Stomach (tissue), 9 donors: ENCODE results near the gene ZNF821. TPM values are rescaled to one million over a fixed set of nuclear protein-coding genes. Genes with fewer than 3 reads are reported as not detected.
"Not testable (repeated sequence)": the region's sequence is repeated elsewhere in the genome, so short reads cannot be mapped to it uniquely, and the experiment has no call there.

ENCODE experiments used
- DNase-seq, 2 donors: peaks; one replicate each; pipeline versions ENCODE4 v3.0.0 to v3.0.0-alpha.2; 2013 to 2019
- H3K27ac ChIP-seq, 5 donors: fragments of 200-600 bp in 4 of 5; sonication (generic) in 4 of 5; one replicate each; pipeline ENCODE4 v1.5.1; 2013 to 2019; ENCODE audit warnings: mild to moderate bottlenecking in 1 of 5, moderate library complexity in 1 of 5
- H3K27me3 ChIP-seq, 3 donors: fragments of 200-600 bp; sonication (generic); one replicate each; pipeline ENCODE4 v1.5.1; 2017 to 2019; ENCODE audit warnings: mixed run types in 1 of 3
- H3K36me3 ChIP-seq, 4 donors: fragments of 200-600 bp; sonication (generic); 1 replicate in 3 of 4; 2 replicates in 1 of 4; pipeline ENCODE4 v1.5.1; 2016 to 2019
- H3K4me1 ChIP-seq, 4 donors: fragments of 200-600 bp; sonication (generic); one replicate each; pipeline ENCODE4 v1.5.1; 2016 to 2019
- H3K4me3 ChIP-seq, 4 donors: fragments of 200-600 bp; sonication (generic) in 3 of 4; one replicate each; pipeline ENCODE4 v1.5.1; 2016 to 2019; ENCODE audit warnings: mild to moderate bottlenecking in 1 of 4
- H3K9me3 ChIP-seq, 4 donors: fragments of 200-600 bp; sonication (generic); one replicate each; pipeline ENCODE4 v1.5.1; 2016 to 2019
- CTCF ChIP-seq, 7 experiments: fragments of 450-650 bp in 4 of 7; fragments of 200-600 bp in 3 of 7; sonication (generic) in 3 of 7; IDR thresholded peaks; one replicate each; pipeline ENCODE4 v1.5.1; 2016 to 2019; ENCODE audit warnings: antibody characterized with exemption in 7 of 7, control low read depth in 2 of 7, mild to moderate bottlenecking in 1 of 7
- EP300 ChIP-seq: sonication (generic); formaldehyde crosslinking; IDR thresholded peaks from one replicate; pipeline ENCODE4 v1.6.1; 2017; ENCODE audit warnings: antibody characterized with exemption
- POLR2A ChIP-seq, 4 donors: fragments of 450-650 bp; IDR thresholded peaks; one replicate each; pipeline ENCODE4 v1.6.1; 2016; ENCODE audit warnings: antibody characterized with exemption in 4 of 4, control low read depth in 2 of 4, mild to moderate bottlenecking in 1 of 4, moderate library complexity in 1 of 4
- POLR2AphosphoS5 ChIP-seq, 3 donors: sonication (generic); formaldehyde crosslinking; IDR thresholded peaks; one replicate each; pipeline ENCODE4 v1.6.1; 2016; ENCODE audit warnings: antibody characterized with exemption in 3 of 3
- WGBS, 5 donors: extraction: QIAGEN DNeasy Blood & Tissue Kit in 3 of 5; methylation state at CpG; one replicate each; pipeline versions ENCODE4 v1.1.5 to v1.1.7; 2013 to 2018; 5-methylcytosine and 5-hydroxymethylcytosine counted together
- intact Hi-C: fragments of 100-400 bp; cut with DNase I; formaldehyde crosslinking; loops from one replicate; pipeline ENCODE4 v1.15.1; 2023; ENCODE audit warnings: low total_unique reads
- polyA plus RNA-seq, 3 donors: library from polyadenylated mRNA; stranded (reverse); fragments of 200-250 nt; gene quantifications; one replicate each; pipeline ENCODE4 v1.2.3, GENCODE V29; 2013
- total RNA-seq, 5 donors: library from RNA; depleted of rRNA; stranded (reverse); fragments of >200 nt; gene quantifications; one replicate each; pipeline versions ENCODE4 v1.1.0 to v1.2.3, GENCODE V29; 2014 to 2016
- donor health status: healthy with polysubstance abuse.
- donor health status: Bipolar disorder and iron deficiency.
- donor health status: healthy.

ZNF821 gene
- total and polyA plus RNA-seq, 8 donors = 0.45 to 240 (median 5.2) TPM

- Histone ChIP-seq H3K4me1 (peaks cover 21 to 96% (median 57%) of the 10 kb centered on the region in 4 donors), H3K4me3 (no peak overlapping the region), H3K27ac (no peak overlapping the region), H3K27me3 (no peaks in the 10 kb centered on the region), H3K9me3 (no peaks in the 10 kb centered on the region), H3K36me3 (peaks cover 0 to 28% (median 14%) of the 10 kb centered on the region in 4 donors)
- DNase-seq = no peak
- WGBS, 5 donors = 74 to 84% (median 75%) methylated on average over 7 of the region's 7 CpGs
- intact Hi-C loops = no loop called here
- TF ChIP-seq POLR2AphosphoS5 (IDR thresholded peaks at IDR 0.05) (no peak), EP300 (no peak), POLR2A (IDR thresholded peaks at IDR 0.05) (no peak), CTCF (IDR thresholded peaks at IDR 0.05) (no peak)
Observed at GRCh38 chr16:71911121-71911520, 27.1 kb upstream of the ZNF821 start.

- WGBS, 5 donors = 76 to 85% (median 82%) methylated on average over 5 to 6 of the region's 6 CpGs
- H3K4me3 ChIP-seq, DNase-seq, intact Hi-C loops, H3K9me3 ChIP-seq, H3K27ac ChIP-seq, H3K27me3 ChIP-seq: not testable (repeated sequence)
- peaks cover 11 to 99% (median 58%) of the 10 kb centered on the region in 4 donors for H3K4me1 ChIP-seq
- peaks cover 0 to 16% (median 7%) of the 10 kb centered on the region in 4 donors for H3K36me3 ChIP-seq
Observed at GRCh38 chr16:71905765-71906164, 21.8 kb upstream of the ZNF821 start.

- H3K36me3 ChIP-seq = peaks cover 0 to 14% (median 5%) of the 10 kb centered on the region in 4 donors
- intact Hi-C loops = no loop called here
- no peak for TF ChIP-seq CTCF (IDR thresholded peaks at IDR 0.05)
- no peak for TF ChIP-seq EP300
- no peak for TF ChIP-seq POLR2AphosphoS5 (IDR thresholded peaks at IDR 0.05)
- no peak for TF ChIP-seq POLR2A (IDR thresholded peaks at IDR 0.05)
- no peaks in the 10 kb centered on the region for H3K27me3 ChIP-seq
- 83 to 88% (median 86%) methylated on average over 9 of the region's 9 CpGs for WGBS, 5 donors
- no peak overlapping the region for H3K4me3 ChIP-seq
- peaks cover 23 to 99% (median 56%) of the 10 kb centered on the region in 4 donors for H3K4me1 ChIP-seq
- no peaks in the 10 kb centered on the region for H3K9me3 ChIP-seq
- no peak overlapping the region for H3K27ac ChIP-seq
- no peak for DNase-seq
Observed at GRCh38 chr16:71904239-71904638, 20.3 kb upstream of the ZNF821 start.

GRCh38 chr16:71903608-71904007 lies 19.6 kb upstream of the ZNF821 start:
- H3K4me3 ChIP-seq = no peak overlapping the region
- intact Hi-C loops = no loop called here
- no peak for DNase-seq
- no peaks in the 10 kb centered on the region for H3K9me3 ChIP-seq
- H3K27me3 ChIP-seq = no peaks in the 10 kb centered on the region
- WGBS, 5 donors = 70 to 86% (median 83%) methylated on average over 2 of the region's 2 CpGs
- no peak for TF ChIP-seq EP300
- TF ChIP-seq CTCF (IDR thresholded peaks at IDR 0.05) = no peak
- TF ChIP-seq POLR2A (IDR thresholded peaks at IDR 0.05) = no peak
- TF ChIP-seq POLR2AphosphoS5 (IDR thresholded peaks at IDR 0.05) = no peak
- H3K27ac ChIP-seq = no peak overlapping the region
- H3K36me3 ChIP-seq = peaks cover 0 to 10% (median 2%) of the 10 kb centered on the region in 4 donors
- peaks cover 23 to 99% (median 58%) of the 10 kb centered on the region in 4 donors for H3K4me1 ChIP-seq

- DNase-seq = no peak
- Histone ChIP-seq H3K27me3 (no peaks in the 10 kb centered on the region), H3K9me3 (no peaks in the 10 kb centered on the region), H3K4me3 (no peak overlapping the region), H3K36me3 (peaks cover 0 to 10% (median under 1%) of the 10 kb centered on the region in 4 donors), H3K4me1 (peaks cover 30 to 99% (median 61%) of the 10 kb centered on the region in 4 donors), H3K27ac (no peak overlapping the region)
- 80 to 89% (median 85%) methylated on average over 5 of the region's 5 CpGs for WGBS, 5 donors
- intact Hi-C loops = no loop called here
- TF ChIP-seq CTCF (IDR thresholded peaks at IDR 0.05) (no peak), POLR2AphosphoS5 (IDR thresholded peaks at IDR 0.05) (no peak), POLR2A (IDR thresholded peaks at IDR 0.05) (no peak), EP300 (no peak)
Observed at GRCh38 chr16:71902656-71903365, 18.8 kb upstream of the ZNF821 start.
